Hypothalamus (tissue), 51 donors: ENCODE data around the gene ZIK1.

Experiments used
- DNase-seq, 51 donors: peaks; one replicate each; lab custom pipeline; 2025; lab: John Stamatoyannopoulos, UW

Gene ZIK1

GRCh38 chr19:57606931-57607330 is 23.0 kb downstream of the ZIK1 start:
- DNase-seq = no peak

GRCh38 chr19:57611113-57611512 is 27.2 kb downstream of the ZIK1 start:
- no peak for DNase-seq

GRCh38 chr19:57613941-57614743 is 30.2 kb downstream of the ZIK1 start, which contains the start of gene ZNF134:
Gene ZNF134 (plus strand): TSS chr19:57614242. CDS start chr19:57619469, 5,227 bp downstream.
- peak; percentile 1 to 91 (median 80) for DNase-seq

- no peak for DNase-seq
Observed at GRCh38 chr19:57615346-57615745, 31.4 kb downstream of the ZIK1 start.

- DNase-seq = no peak
Observed at GRCh38 chr19:57620673-57621348, 36.9 kb downstream of the ZIK1 start.

- DNase-seq = no peak
Observed at GRCh38 chr19:57623091-57623490, 39.1 kb downstream of the ZIK1 start.

- DNase-seq = peak; percentile 57 to 95 (median 87)
Observed at GRCh38 chr19:57632987-57633831, 49.3 kb downstream of the ZIK1 start, which contains the start of gene ZNF211. Gene ZNF211 (plus strand): TSS chr19:57633168. CDS start chr19:57633347, 179 bp downstream.

GRCh38 chr19:57633832-57634131 is 49.8 kb downstream of the ZIK1 start:
- no peak for DNase-seq

- no peak for DNase-seq
Observed at GRCh38 chr19:57637379-57637778, 53.4 kb downstream of the ZIK1 start.

- no peak for DNase-seq
Observed at GRCh38 chr19:57641715-57642234, 57.8 kb downstream of the ZIK1 start.

GRCh38 chr19:57642396-57643046 is 58.6 kb downstream of the ZIK1 start:
- DNase-seq = no peak
